Aorta (tissue), 5 donors: ENCODE measurements around the gene ZMYND19. TPM values are rescaled to one million over a fixed set of nuclear protein-coding genes. Genes with fewer than 3 reads are reported as not detected.
A peak's percentile ranks its signal among the peaks of the same experiment; 100 is the strongest.
"Not testable (repeated sequence)": the region's sequence is repeated elsewhere in the genome, so short reads cannot be mapped to it uniquely, and the experiment has no call there.

Experiments
- ATAC-seq: fragments of 200-7000 bp; cut with Tn5 transposase; one replicate; pipeline ENCODE4 v1.9.1; 2022; ENCODE audit warnings: moderate library complexity; ENCODE audit not compliant: low FRiP score
- DNase-seq, 2 donors: peaks; one replicate each; pipeline ENCODE4 v3.0.0-alpha.2; 2020
- H3K27ac ChIP-seq, 2 donors: one replicate each; pipeline ENCODE4 v1.5.1; 2013; ENCODE audit warnings: low read length in 2 of 2, mild to moderate bottlenecking in 2 of 2, moderate library complexity in 2 of 2, control low read depth in 1 of 2, inconsistent platforms in 1 of 2, low read depth in 1 of 2
- H3K27me3 ChIP-seq, 2 donors: one replicate each; pipeline ENCODE4 v1.6.1; 2013; ENCODE audit warnings: control low read depth in 1 of 2, low read length in 1 of 2, mild to moderate bottlenecking in 1 of 2, moderate library complexity in 1 of 2; ENCODE audit not compliant: insufficient read depth in 2 of 2, control insufficient read depth in 1 of 2
- H3K36me3 ChIP-seq, 2 donors: one replicate each; pipeline ENCODE4 v1.6.1; 2013; ENCODE audit warnings: control low read depth in 1 of 2, low read length in 1 of 2, mild to moderate bottlenecking in 1 of 2; ENCODE audit not compliant: insufficient read depth in 2 of 2, control insufficient read depth in 1 of 2
- H3K4me1 ChIP-seq, 2 donors: one replicate each; pipeline ENCODE4 v1.6.1; 2013; ENCODE audit warnings: low read length in 2 of 2, control low read depth in 1 of 2, mild to moderate bottlenecking in 1 of 2, moderate library complexity in 1 of 2; ENCODE audit not compliant: insufficient read depth in 2 of 2, control insufficient read depth in 1 of 2
- H3K4me3 ChIP-seq, 2 donors: one replicate each; pipeline ENCODE4 v1.5.1; 2013; ENCODE audit warnings: low read length in 2 of 2, control low read depth in 1 of 2, mild to moderate bottlenecking in 1 of 2
- H3K9me3 ChIP-seq: one replicate; pipeline ENCODE4 v1.6.1; 2013; ENCODE audit warnings: mild to moderate bottlenecking, low read length; ENCODE audit not compliant: control insufficient read depth
- WGBS, 2 donors: extraction: QIAGEN DNeasy Blood & Tissue Kit; methylation state at CpG; one replicate each; pipeline ENCODE4 v1.1.7; 2013; 5-methylcytosine and 5-hydroxymethylcytosine counted together
- intact Hi-C, 2 donors: fragments of 100-400 bp; cut with DNase I; formaldehyde crosslinking; loops; one replicate each; pipeline versions ENCODE4 v1.14.2 to v1.15.0; 2022
- polyA plus RNA-seq, 2 donors: library from polyadenylated mRNA; stranded (reverse); fragments of 200-250 nt; gene quantifications; one replicate each; pipeline ENCODE4 v1.2.3, GENCODE V29; 2013
- total RNA-seq, 2 donors: library from RNA; stranded (reverse); fragmentation: NEBNext Ultra II Directional; extraction: Animal tissue kit (Norgen Biotek cat#: 25700); gene quantifications; one replicate each; pipeline ENCODE4 v1.2.1, GENCODE V29; 2021
- donor health status: healthy with polysubstance abuse.
- donor health status: Bipolar disorder and iron deficiency.
- donor health status: DM: no; HTN: no; CAD: no.
- donor health status: DM: no; HTN: no; CAD: no.
- donor health status: DM: yes; HTN: yes; CAD: no.

The ZMYND19 gene
- total and polyA plus RNA-seq, 4 donors, result 8.0 to 15.0 (median 11.5) TPM

- H3K9me3 ChIP-seq, result no peaks in the 10 kb centered on the region
- no peaks in the 10 kb centered on the region for H3K36me3 ChIP-seq
- intact Hi-C loops, result no loop called here
- H3K27me3 ChIP-seq, result no peaks in the 10 kb centered on the region
- H3K27ac ChIP-seq, result no peak overlapping the region
- peaks cover 0 to 2% of the 10 kb centered on the region in 2 donors for H3K4me1 ChIP-seq
- DNase-seq (peak in 1 of 2 donors; percentile 41), ATAC-seq (no peak)
- H3K4me3 ChIP-seq, result no peak overlapping the region
- WGBS, 2 donors, result 96 to 97% methylated on average over 16 of the region's 16 CpGs
These were observed 52.3 kb downstream of the ZMYND19 start for GRCh38 chr9:137538058-137538457.

DNA sequence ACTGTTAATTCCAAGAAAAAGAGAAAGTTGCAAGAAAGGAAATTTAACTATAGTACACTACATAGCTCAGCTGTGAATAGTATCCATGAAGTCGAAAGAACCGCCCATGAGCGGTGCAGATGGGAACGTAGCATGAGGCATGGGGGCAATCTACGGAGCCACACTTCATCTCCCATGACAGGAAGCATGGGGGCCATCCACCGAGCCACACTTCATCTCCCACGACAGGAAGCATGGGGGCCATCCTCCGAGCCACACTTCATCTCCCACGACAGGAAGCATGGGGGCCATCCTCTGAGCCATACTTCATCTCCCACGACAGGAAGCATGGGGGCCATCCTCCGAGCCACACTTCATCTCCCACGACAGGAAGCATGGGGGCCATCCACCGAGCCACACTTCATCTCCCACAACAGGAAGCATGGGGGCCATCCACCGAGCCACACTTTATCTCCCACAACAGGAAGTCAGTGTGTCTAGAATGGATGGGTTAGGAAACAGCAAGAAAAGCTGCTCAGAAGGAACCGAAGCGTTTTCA lies 53.6 kb downstream of the ZMYND19 start:
- H3K4me3 ChIP-seq, H3K27ac ChIP-seq, H3K36me3 ChIP-seq, ATAC-seq, H3K4me1 ChIP-seq, intact Hi-C loops, DNase-seq, H3K9me3 ChIP-seq, H3K27me3 ChIP-seq: not testable (repeated sequence)
- WGBS, 2 donors, result 82 to 86% methylated on average over 16 of the region's 16 CpGs

- H3K36me3 ChIP-seq, result no peaks in the 10 kb centered on the region
- no peak overlapping the region for H3K27ac ChIP-seq
- intact Hi-C loops, result no loop called here
- ATAC-seq (no peak), DNase-seq (no peak)
- H3K4me3 ChIP-seq, result no peak overlapping the region
- H3K4me1 ChIP-seq, result peaks cover 0 to 2% of the 10 kb centered on the region in 2 donors
- H3K9me3 ChIP-seq, result no peaks in the 10 kb centered on the region
- no peaks in the 10 kb centered on the region for H3K27me3 ChIP-seq
These were observed 55.2 kb downstream of the ZMYND19 start for GRCh38 chr9:137535120-137535428.

DNA sequence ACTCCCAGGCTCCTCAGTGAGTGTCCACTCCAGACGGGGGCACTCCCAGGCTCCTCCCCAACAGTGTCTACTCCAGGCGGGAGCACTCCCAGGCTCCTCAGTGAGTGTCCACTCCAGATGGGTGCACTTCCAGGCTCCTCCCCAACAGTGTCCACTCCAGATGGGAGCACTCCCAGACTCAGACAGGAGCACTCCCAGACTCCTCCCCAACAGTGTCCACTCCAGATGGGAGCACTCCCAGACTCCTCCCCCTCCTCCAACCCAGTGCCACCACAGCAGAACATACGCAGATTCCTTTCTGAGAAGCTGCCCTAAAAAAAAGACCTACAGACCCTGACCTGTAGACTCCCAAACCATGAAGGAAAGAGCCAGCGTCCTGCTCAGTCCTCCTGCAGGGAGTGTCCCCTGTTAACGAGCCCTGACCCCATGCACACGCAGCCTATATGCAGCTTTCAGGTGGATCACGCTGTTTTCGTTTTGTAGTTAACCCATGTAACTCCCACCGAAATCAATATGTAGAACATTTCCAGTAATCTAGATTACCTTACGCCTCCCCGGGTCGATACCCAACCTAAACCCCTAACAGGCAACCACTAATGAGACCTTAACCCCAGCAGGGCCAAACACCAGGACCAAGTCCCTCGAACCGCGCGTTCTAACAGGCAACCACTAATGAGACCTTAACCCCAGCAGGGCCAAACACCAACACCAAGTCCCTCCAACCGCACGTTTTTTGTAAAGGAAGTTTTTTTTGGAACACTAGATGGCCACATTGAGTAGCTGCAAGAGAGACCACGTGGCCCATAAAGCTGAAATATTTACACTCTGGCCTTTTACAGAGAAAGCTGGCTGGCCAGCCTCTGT lies 55.8 kb downstream of the ZMYND19 start:
- peaks cover 0 to 2% of the 10 kb centered on the region in 2 donors for H3K4me1 ChIP-seq
- H3K4me3 ChIP-seq, result no peak overlapping the region
- WGBS, 2 donors, result 48 to 51% methylated on average over 19 of the region's 19 CpGs
- H3K27ac ChIP-seq, result no peak overlapping the region
- H3K9me3 ChIP-seq, result no peaks in the 10 kb centered on the region
- intact Hi-C loops, result no loop called here
- H3K27me3 ChIP-seq, result no peaks in the 10 kb centered on the region
- ATAC-seq, result peak; percentile 50
- DNase-seq, result no peak
- no peaks in the 10 kb centered on the region for H3K36me3 ChIP-seq

GRCh38 chr9:137532891-137533468 lies 57.3 kb downstream of the ZMYND19 start:
- H3K4me3 ChIP-seq, H3K27ac ChIP-seq, ATAC-seq, H3K4me1 ChIP-seq, H3K27me3 ChIP-seq, intact Hi-C loops, H3K36me3 ChIP-seq, H3K9me3 ChIP-seq, DNase-seq: not testable (repeated sequence)
- 88% methylated on average over 10 of the region's 10 CpGs for WGBS, 2 donors

Other genes starting within 250 kb of the ZMYND19 start
- gene EXD3, start 167.3 kb downstream of the ZMYND19 start, total RNA-seq, result 10 to 100 TPM; 21.9 to 38.2 TPM
- gene EXD3, start 167.3 kb downstream of the ZMYND19 start, polyA plus RNA-seq, result 10 to 100 TPM; 15.9 to 96.8 TPM
- 1 to 10 TPM; 4.1 to 8.5 TPM for gene NOXA1, start 167.1 kb downstream of the ZMYND19 start, total RNA-seq
- gene NOXA1, start 167.1 kb downstream of the ZMYND19 start, polyA plus RNA-seq, result 10 to 100 TPM in 1 of 2 donors, 1 to 10 TPM in 1; 2.9 to 12.6 TPM
- not detected for gene ENTPD8, start 149.2 kb downstream of the ZMYND19 start, total RNA-seq
- gene ENTPD8, start 149.2 kb downstream of the ZMYND19 start, polyA plus RNA-seq, result 1 to 10 TPM in 1 of 2 donors, not detected in 1; 3.1 TPM
- 10 to 100 TPM; 76.8 to 78.2 TPM for gene NSMF, start 131.2 kb downstream of the ZMYND19 start, total RNA-seq
- gene NSMF, start 131.2 kb downstream of the ZMYND19 start, polyA plus RNA-seq, result 100 to 1,000 TPM in 1 of 2 donors, 10 to 100 TPM in 1; 75.5 to 154 TPM
- 10 to 100 TPM in 1 of 2 donors, 1 to 10 TPM in 1; 7.6 to 10.3 TPM for gene PNPLA7, start 40.1 kb downstream of the ZMYND19 start, total RNA-seq
- 10 to 100 TPM in 1 of 2 donors, 1 to 10 TPM in 1; 2.1 to 36.6 TPM for gene PNPLA7, start 40.1 kb downstream of the ZMYND19 start, polyA plus RNA-seq
- 10 to 100 TPM; 25.8 to 43.7 TPM for gene MRPL41, start 38.6 kb downstream of the ZMYND19 start, total RNA-seq
- 10 to 100 TPM; 39.7 to 86.6 TPM for gene MRPL41, start 38.6 kb downstream of the ZMYND19 start, polyA plus RNA-seq
- 10 to 100 TPM; 24.8 to 35.7 TPM for gene DPH7, start 11.6 kb downstream of the ZMYND19 start, total RNA-seq
- gene DPH7, start 11.6 kb downstream of the ZMYND19 start, polyA plus RNA-seq, result 10 to 100 TPM in 1 of 2 donors, 1 to 10 TPM in 1; 9.9 to 94.0 TPM
- gene ARRDC1, start 15.2 kb upstream of the ZMYND19 start, total RNA-seq, result 10 to 100 TPM; 20.6 to 35.6 TPM
- gene ARRDC1, start 15.2 kb upstream of the ZMYND19 start, polyA plus RNA-seq, result 10 to 100 TPM; 26.8 to 58.9 TPM
- gene EHMT1, start 28.5 kb upstream of the ZMYND19 start, total RNA-seq, result 10 to 100 TPM; 68.9 to 85.8 TPM
- gene EHMT1, start 28.5 kb upstream of the ZMYND19 start, polyA plus RNA-seq, result 10 to 100 TPM; 14.7 to 33.2 TPM